K562 (cell line): Measurements from ENCODE around the gene CORO6. TPM values are rescaled to one million over a fixed set of nuclear protein-coding genes. Genes with fewer than 3 reads are reported as not detected.

Source experiments
- AFF4 ChIP-seq: sonication (generic); formaldehyde crosslinking; IDR thresholded peaks from 2 replicates; pipeline ENCODE4 v1.8.0; 2023; ENCODE audit warnings: mild to moderate bottlenecking, missing genetic modification reagents
- ATF2 ChIP-seq: sonication (generic); formaldehyde crosslinking; IDR thresholded peaks from 2 replicates; pipeline ENCODE4 v1.8.1; 2022; ENCODE audit warnings: missing genetic modification reagents
- CREB3L1 ChIP-seq: fragments of 450-650 bp; IDR thresholded peaks from 2 replicates; pipeline ENCODE4 v1.6.1; 2014; ENCODE audit warnings: low read depth, mild to moderate bottlenecking, moderate library complexity, borderline replicate concordance
- FOXA1 ChIP-seq: fragments of 450-650 bp; IDR thresholded peaks from 2 replicates; pipeline ENCODE4 v1.6.1; 2016; ENCODE audit warnings: mild to moderate bottlenecking, borderline replicate concordance
- HDAC1 ChIP-seq, 2 experiments: fragments of 450-650 bp; IDR thresholded peaks; 2 replicates each; pipeline ENCODE4 v1.6.1; 2016 to 2017; ENCODE audit warnings: inconsistent platforms in 1 of 2, mild to moderate bottlenecking in 1 of 2, moderate library complexity in 1 of 2
- HIVEP1 ChIP-seq: fragments of 250-450 bp; sonication (Bioruptor Pico); IDR thresholded peaks from 2 replicates; pipeline ENCODE4 v1.4.0; 2020; ENCODE audit warnings: mild to moderate bottlenecking
- ILK ChIP-seq: fragments of 450-650 bp; IDR thresholded peaks from 2 replicates; pipeline ENCODE4 v1.6.1; 2016; ENCODE audit warnings: missing genetic modification characterization, low read depth, mild to moderate bottlenecking, missing compliant biosample characterization, moderate library complexity, borderline replicate concordance
- KAT2B ChIP-seq: IDR thresholded peaks from one replicate; pipeline ENCODE4 v1.6.1; 2012; ENCODE audit warnings: low read depth, mild to moderate bottlenecking, control low read depth, inconsistent platforms, low read length, moderate library complexity
- NCOR1 ChIP-seq: fragments of 450-650 bp; IDR thresholded peaks from 2 replicates; pipeline ENCODE4 v1.6.1; 2016; ENCODE audit warnings: mild to moderate bottlenecking, moderate library complexity
- NFRKB ChIP-seq: fragments of 450-650 bp; IDR thresholded peaks from 2 replicates; pipeline ENCODE4 v1.6.1; 2016; ENCODE audit warnings: low read depth
- PHB2 ChIP-seq: fragments of 450-650 bp; IDR thresholded peaks from 2 replicates; pipeline ENCODE4 v1.6.1; 2017; ENCODE audit warnings: low read depth
- PML ChIP-seq: IDR thresholded peaks from 2 replicates; pipeline ENCODE4 v1.6.1; 2012; ENCODE audit warnings: low read length, inconsistent platforms
- PTBP1 ChIP-seq: fragments of 200-400 bp; formaldehyde crosslinking; IDR thresholded peaks from 2 replicates; pipeline ENCODE4 v1.6.1; 2017; ENCODE audit warnings: low read depth, low read length
- RBM14 ChIP-seq: fragments of 200-400 bp; formaldehyde crosslinking; IDR thresholded peaks from 2 replicates; pipeline ENCODE4 v1.6.1; 2018; ENCODE audit warnings: low read depth, mild to moderate bottlenecking, low read length, moderate library complexity, borderline replicate concordance; ENCODE audit not compliant: insufficient read depth
- SIRT6 ChIP-seq: IDR thresholded peaks from one replicate; pipeline ENCODE4 v1.6.1; 2012; ENCODE audit warnings: low read depth, mild to moderate bottlenecking, control low read depth, inconsistent platforms, low read length, moderate library complexity
- SNAPC5 ChIP-seq: fragments of 250-450 bp; sonication (Bioruptor Pico); IDR thresholded peaks from 2 replicates; pipeline ENCODE4 v1.8.0; 2021; ENCODE audit warnings: moderate library complexity, mild to moderate bottlenecking, inconsistent platforms
- TARDBP ChIP-seq: fragments of 450-650 bp; IDR thresholded peaks from 2 replicates; pipeline ENCODE4 v1.6.1; 2016
- TCF15 ChIP-seq: fragments of 250-450 bp; sonication (Bioruptor Pico); IDR thresholded peaks from 2 replicates; pipeline ENCODE4 v1.8.0; 2022; ENCODE audit warnings: moderate library complexity, mild to moderate bottlenecking, inconsistent platforms
- TCFL5 ChIP-seq: fragments of 250-450 bp; sonication (Bioruptor Pico); conservative IDR thresholded peaks from 2 replicates; pipeline ENCODE4 v1.6.1; 2021; ENCODE audit warnings: mild to moderate bottlenecking, moderate library complexity, matching md5 sums
- TEAD1 ChIP-seq, 2 experiments: fragments of 450-650 bp in 1 of 2; sonication (generic) in 1 of 2; formaldehyde crosslinking; IDR thresholded peaks; 2 replicates each; pipeline versions ENCODE4 v1.4.0 to v1.8.0; 2020 to 2022; ENCODE audit warnings: mild to moderate bottlenecking in 2 of 2, missing genetic modification reagents in 1 of 2
- ZNF75A ChIP-seq: fragments of 450-650 bp; formaldehyde crosslinking; IDR thresholded peaks from 2 replicates; pipeline ENCODE4 v1.4.0; 2020; ENCODE audit warnings: mild to moderate bottlenecking
- ZNF79 ChIP-seq: fragments of 250-450 bp; sonication (Bioruptor Pico); IDR thresholded peaks from 2 replicates; pipeline ENCODE4 v1.4.0; 2020; ENCODE audit warnings: low read depth, mild to moderate bottlenecking, moderate library complexity
- polyA plus RNA-seq, 8 experiments: library from polyadenylated mRNA; depleted of rRNA in 4 of 8; stranded (reverse) in 5 of 8; unstranded in 3 of 8; fragments of >200 nt; fragmentation: Nextera tagmentation in 2 of 8; fragmentation: Illumina TruSeq in 1 of 8; extraction: Ambion mirVana in 2 of 8; extraction: Trizol in 1 of 8; gene quantifications; 2 replicates each; pipeline versions ENCODE4 v1.2.1 to v1.2.3, GENCODE V29; 2011 to 2014; ENCODE audit warnings: inconsistent platforms in 1 of 8, missing spikeins in 1 of 8
- total RNA-seq, 7 experiments: library from RNA; depleted of rRNA in 6 of 7; stranded (reverse); fragments of >200 nt in 6 of 7; fragmentation: Illumina TruSeq in 2 of 7; extraction: Trizol in 2 of 7; gene quantifications; 2 replicates each; pipeline versions ENCODE4 v1.2.1 to v1.2.3, GENCODE V29; 2011 to 2021; ENCODE audit warnings: low replicate concordance in 1 of 7

The CORO6 gene
- total and polyA plus RNA-seq, 9 of the 15 experiments (the other 6 are each of a cell fraction or from before 2014, with no cell fraction given), result 0.04 to 11.9 (median 2.4) TPM

GRCh38 chr17:29568331-29569244 lies 54.1 kb downstream of the CORO6 start, which contains the start of gene TP53I13 (continued):
- TF ChIP-seq HIVEP1 (CRISPR knock-in tag) (no peak), KAT2B (no peak), CREB3L1 (no peak), ZNF79 (CRISPR knock-in tag) (no peak), TCFL5 (CRISPR knock-in tag) (no peak), RBM14 (no peak), ATF2 (no peak), ZNF75A (CRISPR knock-in tag) (no peak), AFF4 (CRISPR knock-in tag) (no peak), TARDBP (no peak), ILK (tag) (no peak), TCF15 (no peak), SIRT6 (no peak), SNAPC5 (CRISPR knock-in tag) (no peak), TEAD1 (CRISPR knock-in tag; IDR thresholded peaks at IDR 0.05) (no peak), HDAC1 (IDR thresholded peaks at IDR 0.05) (no peak; a peak in 1 of 4 replicates), PHB2 (no peak), PTBP1 (no peak), PML (0 out of 2 replicates have a peak, but pooled peaks have one; percentile 28), FOXA1 (no peak), NCOR1 (no peak), NFRKB (no peak)
